Spleen (tissue), 7 donors: Measurements from ENCODE around the gene BLOC1S1.

Source experiments
- POLR2A ChIP-seq, 3 donors: fragments of 450-650 bp; IDR thresholded peaks; one replicate each; pipeline ENCODE4 v1.5.1; 2017; ENCODE audit warnings: antibody characterized with exemption in 3 of 3, mild to moderate bottlenecking in 1 of 3
- POLR2AphosphoS5 ChIP-seq, 3 donors: sonication (generic); formaldehyde crosslinking; IDR thresholded peaks; one replicate each; pipeline ENCODE4 v1.5.1; 2017; ENCODE audit warnings: antibody characterized with exemption in 3 of 3
- TF ChIP-seq, protein P1 (sequence below), 11 experiments: fragments of 200-600 bp in 7 of 11; fragments of 450-650 bp in 4 of 11; sonication (generic) in 4 of 11; IDR thresholded peaks in 8 of 11; conservative IDR thresholded peaks in 3 of 11; 1 replicate in 7 of 11; 2 replicates in 4 of 11; pipeline versions ENCODE4 v1.4.0 to v1.8.0; 2016 to 2021; ENCODE audit warnings: antibody characterized with exemption in 11 of 11, inconsistent platforms in 4 of 11, mild to moderate bottlenecking in 1 of 11
- donor health status: DM: no; HTN: no; CAD: no; lungs with moderate emphysema.
- donor health status: DM: no; HTN: no; CAD: no.
- donor health status: DM: no; HTN: no; CAD: no.

DNA sequence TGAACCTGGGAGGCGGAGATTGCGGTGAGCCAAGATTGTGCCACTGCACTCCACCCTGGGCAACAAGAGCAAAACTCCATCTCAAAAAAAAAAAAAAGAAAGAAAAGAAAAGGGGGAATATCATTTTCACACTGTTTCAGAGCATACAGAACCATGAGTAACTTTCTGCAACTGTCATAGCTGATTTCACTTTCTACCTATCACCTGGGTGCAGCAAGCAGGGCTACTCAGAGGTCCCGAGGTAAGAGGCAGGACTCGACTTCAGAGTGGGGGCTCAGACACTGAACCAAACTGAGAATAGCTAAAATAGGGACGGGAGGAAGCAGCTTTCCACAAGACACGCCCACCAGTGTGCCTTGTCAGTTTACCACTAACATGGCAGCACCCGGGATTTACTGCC lies 49.3 kb upstream of the BLOC1S1 start:
- TF ChIP-seq, protein P1, sequence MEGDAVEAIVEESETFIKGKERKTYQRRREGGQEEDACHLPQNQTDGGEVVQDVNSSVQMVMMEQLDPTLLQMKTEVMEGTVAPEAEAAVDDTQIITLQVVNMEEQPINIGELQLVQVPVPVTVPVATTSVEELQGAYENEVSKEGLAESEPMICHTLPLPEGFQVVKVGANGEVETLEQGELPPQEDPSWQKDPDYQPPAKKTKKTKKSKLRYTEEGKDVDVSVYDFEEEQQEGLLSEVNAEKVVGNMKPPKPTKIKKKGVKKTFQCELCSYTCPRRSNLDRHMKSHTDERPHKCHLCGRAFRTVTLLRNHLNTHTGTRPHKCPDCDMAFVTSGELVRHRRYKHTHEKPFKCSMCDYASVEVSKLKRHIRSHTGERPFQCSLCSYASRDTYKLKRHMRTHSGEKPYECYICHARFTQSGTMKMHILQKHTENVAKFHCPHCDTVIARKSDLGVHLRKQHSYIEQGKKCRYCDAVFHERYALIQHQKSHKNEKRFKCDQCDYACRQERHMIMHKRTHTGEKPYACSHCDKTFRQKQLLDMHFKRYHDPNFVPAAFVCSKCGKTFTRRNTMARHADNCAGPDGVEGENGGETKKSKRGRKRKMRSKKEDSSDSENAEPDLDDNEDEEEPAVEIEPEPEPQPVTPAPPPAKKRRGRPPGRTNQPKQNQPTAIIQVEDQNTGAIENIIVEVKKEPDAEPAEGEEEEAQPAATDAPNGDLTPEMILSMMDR (IDR thresholded peaks at IDR 0.05 in 8 of 11, conservative IDR thresholded peaks at IDR 0.05 in 3 of 11): no peak
- TF ChIP-seq POLR2AphosphoS5 (IDR thresholded peaks at IDR 0.05) (no peak), POLR2A (IDR thresholded peaks at IDR 0.05) (no peak)
